GM12878 (cell line): ENCODE measurements around the gene PRKCE. TPM values are rescaled to one million over a fixed set of nuclear protein-coding genes. Genes with fewer than 3 reads are reported as not detected.

Source experiments
- ATAC-seq: fragments of 200-7000 bp; cut with Tn5 transposase; 3 replicates; pipeline ENCODE4 v1.9.1; 2020; ENCODE audit warnings: mild to moderate bottlenecking, moderate library complexity
- BruUV-seq: library from RNA; stranded (reverse); fragments of 400-500 nt; replicated peaks from 2 replicates; lab custom pipeline; 2021; lab: Mats Ljungman, UMichigan
- CTCF ChIA-PET: fragments of 300-600 bp; sonication (Branson Sonifier 250); formaldehyde crosslinking; extraction: SDS; loops from one replicate; lab custom pipeline; 2021; ENCODE audit warnings: inconsistent platforms; lab: Yijun Ruan, JAX
- POLR2A ChIA-PET: fragments of 350-600 bp; formaldehyde crosslinking; extraction: SDS; loops from one replicate; lab custom pipeline; 2021; ENCODE audit warnings: inconsistent platforms; lab: Charles Lee
- RAD21 ChIA-PET: fragments of 300-600 bp; sonication (Branson Sonifier 250); formaldehyde crosslinking; loops from one replicate; lab custom pipeline; 2023; ENCODE audit warnings: antibody characterized with exemption; ENCODE audit not compliant: unreplicated experiment; lab: Charles Lee
- SMC1A ChIA-PET: fragments of 300-600 bp; sonication (Branson Sonifier 250); formaldehyde crosslinking; loops from one replicate; lab custom pipeline; 2023; ENCODE audit not compliant: unreplicated experiment, uncharacterized antibody; lab: Charles Lee
- DNase-seq: peaks from one replicate; pipeline ENCODE4 v3.0.0-alpha.2; 2011; ENCODE audit warnings: low read depth, low spot score
- FAIRE-seq: peaks from 3 replicates; lab custom pipeline; 2011; peaks lifted over from hg19 to GRCh38; lab: Jason Lieb, UNC
- H2AFZ ChIP-seq: 2 replicates; pipeline ENCODE4 v1.6.0; 2011; ENCODE audit warnings: low read depth, low read length, control low read depth; ENCODE audit not compliant: control insufficient read depth
- H3K27ac ChIP-seq: 2 replicates; pipeline ENCODE4 v1.5.1; 2011; ENCODE audit warnings: control low read depth; ENCODE audit not compliant: control insufficient read depth, insufficient read depth
- H3K27me3 ChIP-seq, 2 experiments: replicated peaks in 1 of 2; 2 replicates each; pipeline versions ENCODE4 v1.6.0 to v1.6.1; 2011; ENCODE audit warnings: low read length in 1 of 2; ENCODE audit not compliant: control insufficient read depth in 2 of 2, insufficient read depth in 2 of 2
- H3K36me3 ChIP-seq, 2 experiments: 2 replicates each; pipeline ENCODE4 v1.5.1; 2011; ENCODE audit warnings: low read length in 1 of 2; ENCODE audit not compliant: control insufficient read depth in 2 of 2, insufficient read depth in 2 of 2
- H3K4me1 ChIP-seq: 2 replicates; pipeline ENCODE4 v1.6.1; 2011; ENCODE audit warnings: mild to moderate bottlenecking, low read length, moderate library complexity, mixed read lengths; ENCODE audit not compliant: control insufficient read depth, insufficient read depth
- H3K4me2 ChIP-seq: 2 replicates; pipeline ENCODE4 v1.6.0; 2011; ENCODE audit warnings: control low read depth; ENCODE audit not compliant: control insufficient read depth, insufficient read depth
- H3K4me3 ChIP-seq: fragments of 200-600 bp; sonication (generic); 2 replicates; pipeline ENCODE4 v1.5.1; 2016
- H3K79me2 ChIP-seq: 2 replicates; pipeline ENCODE4 v1.6.0; 2011; ENCODE audit warnings: low read length; ENCODE audit not compliant: control insufficient read depth, insufficient read depth
- H3K9ac ChIP-seq: 2 replicates; pipeline ENCODE4 v1.8.0; 2011; ENCODE audit warnings: low read length, control low read depth, mixed read lengths; ENCODE audit not compliant: control insufficient read depth, insufficient read depth
- H3K9me3 ChIP-seq: replicated peaks from 3 replicates; pipeline ENCODE4 v1.5.1; 2011; ENCODE audit warnings: mild to moderate bottlenecking, low read length; ENCODE audit not compliant: control insufficient read depth, insufficient read depth
- H4K20me1 ChIP-seq: 2 replicates; pipeline ENCODE4 v1.6.0; 2011; ENCODE audit not compliant: control insufficient read depth, insufficient read depth
- CHD4 ChIP-seq: fragments of 200-600 bp; sonication (generic); IDR thresholded peaks from 2 replicates; pipeline ENCODE4 v1.6.1; 2016; ENCODE audit warnings: mild to moderate bottlenecking
- CREB1 ChIP-seq: IDR thresholded peaks from 2 replicates; pipeline ENCODE4 v1.6.1; 2012; ENCODE audit warnings: low read depth, mild to moderate bottlenecking, inconsistent platforms
- GATAD2B ChIP-seq: fragments of 450-650 bp; conservative IDR thresholded peaks from 2 replicates; pipeline ENCODE4 v1.6.1; 2017; ENCODE audit warnings: low read depth, mild to moderate bottlenecking, moderate library complexity
- JUNB ChIP-seq: IDR thresholded peaks from 2 replicates; pipeline ENCODE4 v1.6.1; 2016; ENCODE audit warnings: antibody characterized with exemption, mild to moderate bottlenecking
- KDM1A ChIP-seq: fragments of 200-600 bp; sonication (generic); IDR thresholded peaks from 2 replicates; pipeline ENCODE4 v1.6.1; 2016; ENCODE audit warnings: borderline replicate concordance
- ZNF384 ChIP-seq: IDR thresholded peaks from 2 replicates; pipeline ENCODE4 v1.6.1; 2012; ENCODE audit warnings: low read depth, mild to moderate bottlenecking, low read length, improper control_type of control experiment, borderline replicate concordance
- ZSCAN29 ChIP-seq: fragments of 450-650 bp; IDR thresholded peaks from 2 replicates; pipeline ENCODE4 v1.6.1; 2017; ENCODE audit warnings: mild to moderate bottlenecking, moderate library complexity
- WGBS: methylation state at CpG from one replicate; pipeline ENCODE4 v1.1.6; 2016; ENCODE audit warnings: low lambda C conversion rate; ENCODE audit not compliant: insufficient replicate concordance, insufficient coverage; ENCODE audit errors: missing lambda C conversion rate; 5-methylcytosine and 5-hydroxymethylcytosine counted together
- in situ Hi-C: fragments of 300-500 bp; cut with MboI; formaldehyde crosslinking; loops from 9 replicates; pipeline ENCODE4 v1.14.3; 2018; ENCODE audit warnings: mixed read lengths
- intact Hi-C: fragments of 100-400 bp; cut with micrococcal nuclease; formaldehyde crosslinking; loops from one replicate; pipeline ENCODE4 v1.14.2; 2022; ENCODE audit not compliant: unreplicated experiment
- polyA plus RNA-seq, 11 experiments: library from polyadenylated mRNA; depleted of rRNA in 4 of 11; unstranded in 6 of 11; stranded (reverse) in 5 of 11; fragments of >200 nt; fragmentation: Nextera tagmentation in 4 of 11; fragmentation: Illumina TruSeq in 1 of 11; extraction: Ambion mirVana in 4 of 11; extraction: Trizol in 1 of 11; gene quantifications; 1 replicate in 1 of 11; 2 replicates in 10 of 11; pipeline versions ENCODE4 v1.2.1 to v1.2.3, GENCODE V29; 2011 to 2016; ENCODE audit warnings: inconsistent platforms in 2 of 11, missing spikeins in 2 of 11, low read depth in 1 of 11
- total RNA-seq, 4 experiments: library from RNA; depleted of rRNA in 3 of 4; stranded (reverse); fragments of >200 nt in 3 of 4; fragmentation: Illumina TruSeq in 1 of 4; extraction: Trizol in 1 of 4; gene quantifications; 2 replicates each; pipeline versions ENCODE4 v1.2.1 to v1.2.3, GENCODE V29; 2013 to 2021
- TF ChIP-seq, protein P1 (sequence below): fragments of 450-650 bp; IDR thresholded peaks from 2 replicates; pipeline ENCODE4 v1.6.1; 2017; ENCODE audit warnings: mild to moderate bottlenecking, moderate library complexity
- TF ChIP-seq, protein P2 (sequence below): fragments of 450-650 bp; formaldehyde crosslinking; IDR thresholded peaks from 2 replicates; pipeline ENCODE4 v1.4.0; 2022; ENCODE audit warnings: mild to moderate bottlenecking, moderate library complexity

Gene PRKCE
- total and polyA plus RNA-seq, 10 of the 15 experiments (the other 5 are each of a cell fraction or from before 2014, with no cell fraction given), result 2.6 to 28.2 (median 11.3) TPM

DNA sequence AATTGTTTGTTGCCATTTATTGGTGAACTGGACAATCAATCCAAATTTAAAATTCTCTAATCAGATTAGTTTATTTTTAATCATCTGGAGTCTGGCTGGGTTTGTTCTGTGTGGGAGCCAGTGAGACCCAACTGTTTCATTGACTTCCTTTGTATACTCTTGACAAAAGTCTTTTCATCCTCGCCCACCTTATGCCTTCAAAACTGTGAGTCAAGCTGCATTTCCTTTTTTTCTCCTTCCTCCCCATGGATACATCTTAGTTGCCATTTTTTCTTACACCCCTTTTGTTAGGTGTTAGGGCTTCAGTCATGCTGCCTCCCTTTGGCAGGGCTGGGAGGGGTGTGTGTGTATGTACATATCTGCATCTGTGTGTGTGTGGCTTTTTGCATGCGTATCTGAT lies 117.6 kb downstream of the PRKCE start:
- TF ChIP-seq, protein P1, sequence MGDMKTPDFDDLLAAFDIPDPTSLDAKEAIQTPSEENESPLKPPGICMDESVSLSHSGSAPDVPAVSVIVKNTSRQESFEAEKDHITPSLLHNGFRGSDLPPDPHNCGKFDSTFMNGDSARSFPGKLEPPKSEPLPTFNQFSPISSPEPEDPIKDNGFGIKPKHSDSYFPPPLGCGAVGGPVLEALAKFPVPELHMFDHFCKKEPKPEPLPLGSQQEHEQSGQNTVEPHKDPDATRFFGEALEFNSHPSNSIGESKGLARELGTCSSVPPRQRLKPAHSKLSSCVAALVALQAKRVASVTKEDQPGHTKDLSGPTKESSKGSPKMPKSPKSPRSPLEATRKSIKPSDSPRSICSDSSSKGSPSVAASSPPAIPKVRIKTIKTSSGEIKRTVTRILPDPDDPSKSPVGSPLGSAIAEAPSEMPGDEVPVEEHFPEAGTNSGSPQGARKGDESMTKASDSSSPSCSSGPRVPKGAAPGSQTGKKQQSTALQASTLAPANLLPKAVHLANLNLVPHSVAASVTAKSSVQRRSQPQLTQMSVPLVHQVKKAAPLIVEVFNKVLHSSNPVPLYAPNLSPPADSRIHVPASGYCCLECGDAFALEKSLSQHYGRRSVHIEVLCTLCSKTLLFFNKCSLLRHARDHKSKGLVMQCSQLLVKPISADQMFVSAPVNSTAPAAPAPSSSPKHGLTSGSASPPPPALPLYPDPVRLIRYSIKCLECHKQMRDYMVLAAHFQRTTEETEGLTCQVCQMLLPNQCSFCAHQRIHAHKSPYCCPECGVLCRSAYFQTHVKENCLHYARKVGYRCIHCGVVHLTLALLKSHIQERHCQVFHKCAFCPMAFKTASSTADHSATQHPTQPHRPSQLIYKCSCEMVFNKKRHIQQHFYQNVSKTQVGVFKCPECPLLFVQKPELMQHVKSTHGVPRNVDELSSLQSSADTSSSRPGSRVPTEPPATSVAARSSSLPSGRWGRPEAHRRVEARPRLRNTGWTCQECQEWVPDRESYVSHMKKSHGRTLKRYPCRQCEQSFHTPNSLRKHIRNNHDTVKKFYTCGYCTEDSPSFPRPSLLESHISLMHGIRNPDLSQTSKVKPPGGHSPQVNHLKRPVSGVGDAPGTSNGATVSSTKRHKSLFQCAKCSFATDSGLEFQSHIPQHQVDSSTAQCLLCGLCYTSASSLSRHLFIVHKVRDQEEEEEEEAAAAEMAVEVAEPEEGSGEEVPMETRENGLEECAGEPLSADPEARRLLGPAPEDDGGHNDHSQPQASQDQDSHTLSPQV, result no peak
- TF ChIP-seq CHD4 (no peak), GATAD2B (no peak), KDM1A (no peak), CREB1 (no peak), ZSCAN29 (no peak), JUNB (no peak), ZNF384 (no peak)
- TF ChIP-seq, protein P2, sequence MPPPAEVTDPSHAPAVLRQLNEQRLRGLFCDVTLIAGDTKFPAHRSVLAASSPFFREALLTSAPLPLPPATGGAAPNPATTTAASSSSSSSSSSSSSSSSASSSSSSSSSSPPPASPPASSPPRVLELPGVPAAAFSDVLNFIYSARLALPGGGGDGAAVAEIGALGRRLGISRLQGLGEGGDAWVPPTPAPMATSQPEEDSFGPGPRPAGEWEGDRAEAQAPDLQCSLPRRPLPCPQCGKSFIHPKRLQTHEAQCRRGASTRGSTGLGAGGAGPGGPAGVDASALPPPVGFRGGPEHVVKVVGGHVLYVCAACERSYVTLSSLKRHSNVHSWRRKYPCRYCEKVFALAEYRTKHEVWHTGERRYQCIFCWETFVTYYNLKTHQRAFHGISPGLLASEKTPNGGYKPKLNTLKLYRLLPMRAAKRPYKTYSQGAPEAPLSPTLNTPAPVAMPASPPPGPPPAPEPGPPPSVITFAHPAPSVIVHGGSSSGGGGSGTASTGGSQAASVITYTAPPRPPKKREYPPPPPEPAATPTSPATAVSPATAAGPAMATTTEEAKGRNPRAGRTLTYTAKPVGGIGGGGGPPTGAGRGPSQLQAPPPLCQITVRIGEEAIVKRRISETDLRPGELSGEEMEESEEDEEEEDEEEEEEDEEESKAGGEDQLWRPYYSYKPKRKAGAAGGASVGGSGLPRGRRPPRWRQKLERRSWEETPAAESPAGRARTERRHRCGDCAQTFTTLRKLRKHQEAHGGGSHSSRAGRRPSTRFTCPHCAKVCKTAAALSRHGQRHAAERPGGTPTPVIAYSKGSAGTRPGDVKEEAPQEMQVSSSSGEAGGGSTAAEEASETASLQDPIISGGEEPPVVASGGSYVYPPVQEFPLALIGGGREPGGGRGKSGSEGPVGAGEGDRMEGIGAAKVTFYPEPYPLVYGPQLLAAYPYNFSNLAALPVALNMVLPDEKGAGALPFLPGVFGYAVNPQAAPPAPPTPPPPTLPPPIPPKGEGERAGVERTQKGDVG (CRISPR knock-in tag), result no peak
- TF ChIP-seq, all 136 proteins: peak for 0
- H4K20me1 ChIP-seq, result peaks cover 3% of the 10 kb centered on the region; the same call in 1 of the 2 replicates
- ChIA-PET CTCF (interaction anchor here (1.0 to 1.6 kb wide), 2 partner anchors 10 to 11 kb away, joined by 3 to 5 read pairs; no protein-coding TSS in a partner anchor), RAD21 (no interaction called here), SMC1A (no interaction called here), POLR2A (no interaction called here)
- H3K79me2 ChIP-seq, result peaks cover 2% of the 10 kb centered on the region; the same call in 1 of the 2 replicates
- intact Hi-C loops, result no loop called here
- no peaks in the 10 kb centered on the region for H3K9me3 ChIP-seq
- H3K4me2 ChIP-seq, result no peak overlapping the region
- H3K9ac ChIP-seq, result no peak overlapping the region
- WGBS, result 94% methylated on average over 2 of the region's 2 CpGs
- ATAC-seq (no peak), DNase-seq (no peak), FAIRE-seq (no peak)
- in situ Hi-C loops, result no loop called here
- no peaks in the 10 kb centered on the region for H3K27me3 ChIP-seq
- no peaks in the 10 kb centered on the region; a peak in 1 of 4 replicates for H3K36me3 ChIP-seq
- H2AFZ ChIP-seq, result no peak overlapping the region
- H3K4me3 ChIP-seq, result no peak overlapping the region
- BruUV-seq, result no TSS peak
- peaks cover 15% of the 10 kb centered on the region for H3K4me1 ChIP-seq
- H3K27ac ChIP-seq, result no peak overlapping the region
